Panc1 (cell line): ENCODE data around the gene SSR3.
"Not testable (repeated sequence)": the region's sequence is repeated elsewhere in the genome, so short reads cannot be mapped to it uniquely, and the experiment has no call there.

Experiments
- POLR2AphosphoS5 ChIP-seq: IDR thresholded peaks from 2 replicates; pipeline ENCODE4 v1.6.1; 2012; ENCODE audit warnings: mild to moderate bottlenecking, low read depth, low read length, moderate library complexity
- TCF7L2 ChIP-seq: IDR thresholded peaks from 2 replicates; pipeline ENCODE4 v1.6.1; 2011; ENCODE audit warnings: mild to moderate bottlenecking, low read depth, low read length, inconsistent platforms
- TF ChIP-seq, protein P1 (sequence below), 2 experiments: IDR thresholded peaks; 2 replicates each; pipeline ENCODE4 v1.6.1; 2011 to 2012; ENCODE audit warnings: low read depth in 2 of 2, control low read depth in 1 of 2, low read length in 1 of 2, mild to moderate bottlenecking in 1 of 2, moderate library complexity in 1 of 2; ENCODE audit not compliant: insufficient read depth in 1 of 2
- TF ChIP-seq, protein P2 (sequence below): fragments of 450-650 bp; IDR thresholded peaks from 2 replicates; pipeline ENCODE4 v1.5.1; 2017; ENCODE audit warnings: mild to moderate bottlenecking

DNA sequence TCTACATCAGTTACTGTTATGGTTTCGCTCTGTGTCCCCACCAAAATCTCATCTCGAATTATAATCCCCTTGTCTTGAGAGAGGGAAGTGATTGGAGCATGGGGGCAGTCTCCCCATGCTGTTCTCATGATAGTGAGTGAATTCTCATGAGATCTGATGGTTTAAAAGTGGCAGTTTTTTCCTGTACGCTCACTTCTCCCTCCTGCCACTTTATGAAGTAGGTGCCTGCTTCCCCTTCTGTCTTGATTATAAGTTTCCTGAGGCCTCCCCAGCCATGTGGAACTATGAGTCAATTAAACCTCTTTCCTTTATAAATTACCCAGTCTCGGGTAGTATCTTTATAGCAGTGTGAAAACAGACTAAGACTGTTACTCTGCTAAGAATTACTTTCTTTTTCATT is 15.0 kb upstream of the SSR3 start:
- not testable (repeated sequence) for TF ChIP-seq POLR2AphosphoS5, TCF7L2
- TF ChIP-seq, protein P1, sequence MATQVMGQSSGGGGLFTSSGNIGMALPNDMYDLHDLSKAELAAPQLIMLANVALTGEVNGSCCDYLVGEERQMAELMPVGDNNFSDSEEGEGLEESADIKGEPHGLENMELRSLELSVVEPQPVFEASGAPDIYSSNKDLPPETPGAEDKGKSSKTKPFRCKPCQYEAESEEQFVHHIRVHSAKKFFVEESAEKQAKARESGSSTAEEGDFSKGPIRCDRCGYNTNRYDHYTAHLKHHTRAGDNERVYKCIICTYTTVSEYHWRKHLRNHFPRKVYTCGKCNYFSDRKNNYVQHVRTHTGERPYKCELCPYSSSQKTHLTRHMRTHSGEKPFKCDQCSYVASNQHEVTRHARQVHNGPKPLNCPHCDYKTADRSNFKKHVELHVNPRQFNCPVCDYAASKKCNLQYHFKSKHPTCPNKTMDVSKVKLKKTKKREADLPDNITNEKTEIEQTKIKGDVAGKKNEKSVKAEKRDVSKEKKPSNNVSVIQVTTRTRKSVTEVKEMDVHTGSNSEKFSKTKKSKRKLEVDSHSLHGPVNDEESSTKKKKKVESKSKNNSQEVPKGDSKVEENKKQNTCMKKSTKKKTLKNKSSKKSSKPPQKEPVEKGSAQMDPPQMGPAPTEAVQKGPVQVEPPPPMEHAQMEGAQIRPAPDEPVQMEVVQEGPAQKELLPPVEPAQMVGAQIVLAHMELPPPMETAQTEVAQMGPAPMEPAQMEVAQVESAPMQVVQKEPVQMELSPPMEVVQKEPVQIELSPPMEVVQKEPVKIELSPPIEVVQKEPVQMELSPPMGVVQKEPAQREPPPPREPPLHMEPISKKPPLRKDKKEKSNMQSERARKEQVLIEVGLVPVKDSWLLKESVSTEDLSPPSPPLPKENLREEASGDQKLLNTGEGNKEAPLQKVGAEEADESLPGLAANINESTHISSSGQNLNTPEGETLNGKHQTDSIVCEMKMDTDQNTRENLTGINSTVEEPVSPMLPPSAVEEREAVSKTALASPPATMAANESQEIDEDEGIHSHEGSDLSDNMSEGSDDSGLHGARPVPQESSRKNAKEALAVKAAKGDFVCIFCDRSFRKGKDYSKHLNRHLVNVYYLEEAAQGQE (IDR thresholded peaks at IDR 0.05; ENCODE audit: insufficient read depth in 1 of 2, low read depth in 2 of 2, low read length in 1 of 2): not testable (repeated sequence)
- TF ChIP-seq, protein P2, sequence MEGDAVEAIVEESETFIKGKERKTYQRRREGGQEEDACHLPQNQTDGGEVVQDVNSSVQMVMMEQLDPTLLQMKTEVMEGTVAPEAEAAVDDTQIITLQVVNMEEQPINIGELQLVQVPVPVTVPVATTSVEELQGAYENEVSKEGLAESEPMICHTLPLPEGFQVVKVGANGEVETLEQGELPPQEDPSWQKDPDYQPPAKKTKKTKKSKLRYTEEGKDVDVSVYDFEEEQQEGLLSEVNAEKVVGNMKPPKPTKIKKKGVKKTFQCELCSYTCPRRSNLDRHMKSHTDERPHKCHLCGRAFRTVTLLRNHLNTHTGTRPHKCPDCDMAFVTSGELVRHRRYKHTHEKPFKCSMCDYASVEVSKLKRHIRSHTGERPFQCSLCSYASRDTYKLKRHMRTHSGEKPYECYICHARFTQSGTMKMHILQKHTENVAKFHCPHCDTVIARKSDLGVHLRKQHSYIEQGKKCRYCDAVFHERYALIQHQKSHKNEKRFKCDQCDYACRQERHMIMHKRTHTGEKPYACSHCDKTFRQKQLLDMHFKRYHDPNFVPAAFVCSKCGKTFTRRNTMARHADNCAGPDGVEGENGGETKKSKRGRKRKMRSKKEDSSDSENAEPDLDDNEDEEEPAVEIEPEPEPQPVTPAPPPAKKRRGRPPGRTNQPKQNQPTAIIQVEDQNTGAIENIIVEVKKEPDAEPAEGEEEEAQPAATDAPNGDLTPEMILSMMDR: not testable (repeated sequence)
